ENCODE measurements around the gene UXS1.

UXS1 gene

GRCh38 chr2:106058469-106059137 lies 135.5 kb downstream of the UXS1 start:
- H3K4me3 ChIP-seq (IDR thresholded peaks at IDR 0.05; ENCODE audit: insufficient read depth, low read depth, low read length): no peak overlapping the region
- TF ChIP-seq, protein P1, sequence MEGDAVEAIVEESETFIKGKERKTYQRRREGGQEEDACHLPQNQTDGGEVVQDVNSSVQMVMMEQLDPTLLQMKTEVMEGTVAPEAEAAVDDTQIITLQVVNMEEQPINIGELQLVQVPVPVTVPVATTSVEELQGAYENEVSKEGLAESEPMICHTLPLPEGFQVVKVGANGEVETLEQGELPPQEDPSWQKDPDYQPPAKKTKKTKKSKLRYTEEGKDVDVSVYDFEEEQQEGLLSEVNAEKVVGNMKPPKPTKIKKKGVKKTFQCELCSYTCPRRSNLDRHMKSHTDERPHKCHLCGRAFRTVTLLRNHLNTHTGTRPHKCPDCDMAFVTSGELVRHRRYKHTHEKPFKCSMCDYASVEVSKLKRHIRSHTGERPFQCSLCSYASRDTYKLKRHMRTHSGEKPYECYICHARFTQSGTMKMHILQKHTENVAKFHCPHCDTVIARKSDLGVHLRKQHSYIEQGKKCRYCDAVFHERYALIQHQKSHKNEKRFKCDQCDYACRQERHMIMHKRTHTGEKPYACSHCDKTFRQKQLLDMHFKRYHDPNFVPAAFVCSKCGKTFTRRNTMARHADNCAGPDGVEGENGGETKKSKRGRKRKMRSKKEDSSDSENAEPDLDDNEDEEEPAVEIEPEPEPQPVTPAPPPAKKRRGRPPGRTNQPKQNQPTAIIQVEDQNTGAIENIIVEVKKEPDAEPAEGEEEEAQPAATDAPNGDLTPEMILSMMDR (conservative IDR thresholded peaks at IDR 0.05; ENCODE audit: low read depth, low read length): no peak
- no peaks in the 10 kb centered on the region for H3K79me2 ChIP-seq (ENCODE audit: insufficient read depth, low read depth)
- H3K9ac ChIP-seq: no peak overlapping the region
- no peaks in the 10 kb centered on the region for H3K27me3 ChIP-seq (ENCODE audit: insufficient read depth, low read depth)
- no peak overlapping the region for H3K4me2 ChIP-seq
- H3K4me1 ChIP-seq (ENCODE audit: low read depth, poor library complexity, severe bottlenecking): peaks cover 15% of the 10 kb centered on the region
- no peaks in the 10 kb centered on the region for H3K36me3 ChIP-seq (ENCODE audit: insufficient read depth)
- no peaks in the 10 kb centered on the region for H4K20me1 ChIP-seq (ENCODE audit: insufficient read depth)
- H3K27ac ChIP-seq: no peak overlapping the region
- H2AFZ ChIP-seq (ENCODE audit: low read depth): no peak overlapping the region

- H3K27me3 ChIP-seq (ENCODE audit: insufficient read depth, low read depth): no peaks in the 10 kb centered on the region
- no peaks in the 10 kb centered on the region for H4K20me1 ChIP-seq (ENCODE audit: insufficient read depth)
- H2AFZ ChIP-seq (ENCODE audit: low read depth): no peak overlapping the region
- no peaks in the 10 kb centered on the region for H3K36me3 ChIP-seq (ENCODE audit: insufficient read depth)
- no peak overlapping the region for H3K4me2 ChIP-seq
- H3K79me2 ChIP-seq (ENCODE audit: insufficient read depth, low read depth): no peaks in the 10 kb centered on the region
- H3K4me1 ChIP-seq (ENCODE audit: low read depth, poor library complexity, severe bottlenecking): peaks cover 25% of the 10 kb centered on the region
- no peak overlapping the region for H3K9ac ChIP-seq
- TF ChIP-seq, protein P1 (conservative IDR thresholded peaks at IDR 0.05; ENCODE audit: low read depth, low read length): no peak
- no peak overlapping the region for H3K27ac ChIP-seq
- no peak overlapping the region for H3K4me3 ChIP-seq (IDR thresholded peaks at IDR 0.05; ENCODE audit: insufficient read depth, low read depth, low read length)
These were observed 136.9 kb downstream of the UXS1 start for GRCh38 chr2:106057206-106057605.

- no peaks in the 10 kb centered on the region for H4K20me1 ChIP-seq (ENCODE audit: insufficient read depth)
- TF ChIP-seq, protein P1 (conservative IDR thresholded peaks at IDR 0.05; ENCODE audit: low read depth, low read length): no peak
- H3K4me2 ChIP-seq: no peak overlapping the region
- H3K4me1 ChIP-seq (ENCODE audit: low read depth, poor library complexity, severe bottlenecking): peaks cover 25% of the 10 kb centered on the region
- no peaks in the 10 kb centered on the region for H3K27me3 ChIP-seq (ENCODE audit: insufficient read depth, low read depth)
- H3K27ac ChIP-seq: no peak overlapping the region
- H2AFZ ChIP-seq (ENCODE audit: low read depth): no peak overlapping the region
- H3K9ac ChIP-seq: no peak overlapping the region
- H3K4me3 ChIP-seq (IDR thresholded peaks at IDR 0.05; ENCODE audit: insufficient read depth, low read depth, low read length): no peak overlapping the region
- no peaks in the 10 kb centered on the region for H3K36me3 ChIP-seq (ENCODE audit: insufficient read depth)
- H3K79me2 ChIP-seq (ENCODE audit: insufficient read depth, low read depth): no peaks in the 10 kb centered on the region
These were observed 139.0 kb downstream of the UXS1 start for GRCh38 chr2:106054880-106055655.

GRCh38 chr2:106054321-106054720 lies 139.8 kb downstream of the UXS1 start:
- no peak overlapping the region for H3K9ac ChIP-seq
- no peaks in the 10 kb centered on the region for H3K27me3 ChIP-seq (ENCODE audit: insufficient read depth, low read depth)
- no peak overlapping the region for H3K27ac ChIP-seq
- H3K4me2 ChIP-seq: no peak overlapping the region
- H3K4me3 ChIP-seq (IDR thresholded peaks at IDR 0.05; ENCODE audit: insufficient read depth, low read depth, low read length): no peak overlapping the region
- TF ChIP-seq, protein P1 (conservative IDR thresholded peaks at IDR 0.05; ENCODE audit: low read depth, low read length): no peak
- peaks cover 25% of the 10 kb centered on the region for H3K4me1 ChIP-seq (ENCODE audit: low read depth, poor library complexity, severe bottlenecking)
- no peaks in the 10 kb centered on the region for H3K36me3 ChIP-seq (ENCODE audit: insufficient read depth)
- no peaks in the 10 kb centered on the region for H3K79me2 ChIP-seq (ENCODE audit: insufficient read depth, low read depth)
- H4K20me1 ChIP-seq (ENCODE audit: insufficient read depth): no peaks in the 10 kb centered on the region
- no peak overlapping the region for H2AFZ ChIP-seq (ENCODE audit: low read depth)

Measured in KMS-11 (cell line).